ENCODE measurements around the gene PREB. TPM values are rescaled to one million over a fixed set of nuclear protein-coding genes. Genes with fewer than 3 reads are reported as not detected.

The PREB gene
- total RNA-seq, 1 experiment from 2014 or later, result 65.7 TPM

DNA sequence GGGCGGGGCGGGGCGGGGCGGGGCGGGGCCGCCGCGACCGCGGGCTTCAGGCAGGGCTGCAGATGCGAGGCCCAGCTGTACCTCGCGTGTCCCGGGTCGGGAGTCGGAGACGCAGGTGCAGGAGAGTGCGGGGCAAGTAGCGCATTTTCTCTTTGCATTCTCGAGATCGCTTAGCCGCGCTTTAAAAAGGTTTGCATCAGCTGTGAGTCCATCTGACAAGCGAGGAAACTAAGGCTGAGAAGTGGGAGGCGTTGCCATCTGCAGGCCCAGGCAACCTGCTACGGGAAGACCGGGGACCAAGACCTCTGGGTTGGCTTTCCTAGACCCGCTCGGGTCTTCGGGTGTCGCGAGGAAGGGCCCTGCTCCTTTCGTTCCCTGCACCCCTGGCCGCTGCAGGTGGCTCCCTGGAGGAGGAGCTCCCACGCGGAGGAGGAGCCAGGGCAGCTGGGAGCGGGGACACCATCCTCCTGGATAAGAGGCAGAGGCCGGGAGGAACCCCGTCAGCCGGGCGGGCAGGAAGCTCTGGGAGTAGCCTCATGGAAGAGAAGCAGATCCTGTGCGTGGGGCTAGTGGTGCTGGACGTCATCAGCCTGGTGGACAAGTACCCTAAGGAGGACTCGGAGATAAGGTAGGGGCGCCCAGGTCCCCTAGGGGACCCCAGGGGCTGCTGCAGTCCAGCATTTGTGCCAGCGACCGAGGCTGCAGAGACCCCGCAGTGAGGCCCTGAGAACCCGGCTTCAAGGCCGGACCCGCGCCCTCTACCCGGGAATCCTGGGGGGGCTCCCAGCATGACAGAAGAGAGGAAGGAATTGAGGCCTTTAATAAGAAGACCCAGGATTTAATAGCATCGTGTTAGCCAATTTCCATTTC lies 47.5 kb downstream of the PREB start, which contains the start of gene KHK:
Gene KHK, plus strand, starts transcription at position 49 of the 870 bp plus-strand sequence. Its CDS starts 488 bp downstream, at position 537.
- Histone ChIP-seq H3K36me3 (ENCODE audit: insufficient read depth, low read length) (no peaks in the 10 kb centered on the region), H3K9me2 (replicated peaks; ENCODE audit: insufficient read depth, low read length) (no peaks in the 10 kb centered on the region), H3K27ac (ENCODE audit: low read length) (no peak within 1 kb of the TSS), H2AFZ (ENCODE audit: low read length) (peak within 1 kb of the TSS; percentile 85; the same call in 1 of the 2 replicates), H3K79me2 (ENCODE audit: low read length) (no peaks in the 10 kb centered on the region), H3K4me2 (ENCODE audit: low read depth, low read length, poor library complexity, severe bottlenecking) (peak within 1 kb of the TSS; percentile 83), H3K9me3 (ENCODE audit: low read length) (no peaks in the 10 kb centered on the region), H4K20me1 (ENCODE audit: insufficient read depth, low read depth, low read length) (no peaks in the 10 kb centered on the region), H3K27me3 (ENCODE audit: low read length) (no peaks in the 10 kb centered on the region), H3K4me3 (ENCODE audit: low read length) (peak within 1 kb of the TSS; percentile 65), H3K4me1 (ENCODE audit: low read length) (peaks cover 26% of the 10 kb centered on the region), H3K9ac (ENCODE audit: low read length) (peak within 1 kb of the TSS; percentile 69)
- no peak for DNase-seq

DNA sequence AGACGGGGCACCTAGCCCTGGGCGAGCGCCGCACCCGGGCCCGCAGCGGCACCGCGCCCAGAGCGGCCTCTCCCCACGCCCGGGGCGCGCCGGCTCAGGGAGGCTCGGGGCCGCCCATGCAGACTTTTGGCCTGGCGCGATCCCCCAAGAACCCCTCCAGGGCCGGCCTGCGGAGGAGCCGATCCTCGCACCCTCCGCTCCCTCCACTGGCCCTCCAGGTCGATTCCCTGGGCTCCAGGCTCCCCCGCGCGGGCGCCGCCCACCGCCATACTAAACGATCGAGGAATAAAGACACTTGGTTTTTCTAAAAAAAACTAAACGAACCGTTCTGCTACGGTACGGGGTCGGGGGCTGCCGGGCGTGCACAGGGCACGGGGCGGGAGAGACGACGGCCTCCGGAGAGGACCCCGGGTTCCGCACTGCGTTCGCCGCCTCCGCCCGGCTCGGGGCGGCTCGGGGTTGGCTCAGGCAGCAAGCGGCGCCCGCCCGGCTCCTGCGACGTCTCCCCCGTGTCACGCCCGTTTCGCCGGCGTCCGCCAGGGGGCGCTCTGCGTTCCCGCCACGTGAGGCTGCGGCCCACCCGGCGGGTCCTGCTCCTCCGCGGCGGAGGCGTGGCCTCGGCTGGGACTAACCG lies 48.2 kb downstream of the PREB start:
- H3K9me3 ChIP-seq (ENCODE audit: low read length), result no peaks in the 10 kb centered on the region
- peak overlapping the region; percentile 85; the same call in 1 of the 2 replicates for H2AFZ ChIP-seq (ENCODE audit: low read length)
- peak overlapping the region; percentile 83 for H3K4me2 ChIP-seq (ENCODE audit: low read depth, low read length, poor library complexity, severe bottlenecking)
- H3K4me3 ChIP-seq (ENCODE audit: low read length), result peak overlapping the region; percentile 65
- H3K9ac ChIP-seq (ENCODE audit: low read length), result peak overlapping the region; percentile 69
- H3K9me2 ChIP-seq (replicated peaks; ENCODE audit: insufficient read depth, low read length), result no peaks in the 10 kb centered on the region
- H3K79me2 ChIP-seq (ENCODE audit: low read length), result no peaks in the 10 kb centered on the region
- H3K4me1 ChIP-seq (ENCODE audit: low read length), result peaks cover 33% of the 10 kb centered on the region
- peak; percentile 97 for DNase-seq
- no peaks in the 10 kb centered on the region for H4K20me1 ChIP-seq (ENCODE audit: insufficient read depth, low read depth, low read length)
- H3K27me3 ChIP-seq (ENCODE audit: low read length), result no peaks in the 10 kb centered on the region
- H3K36me3 ChIP-seq (ENCODE audit: insufficient read depth, low read length), result no peaks in the 10 kb centered on the region
- H3K27ac ChIP-seq (ENCODE audit: low read length), result no peak overlapping the region

DNA sequence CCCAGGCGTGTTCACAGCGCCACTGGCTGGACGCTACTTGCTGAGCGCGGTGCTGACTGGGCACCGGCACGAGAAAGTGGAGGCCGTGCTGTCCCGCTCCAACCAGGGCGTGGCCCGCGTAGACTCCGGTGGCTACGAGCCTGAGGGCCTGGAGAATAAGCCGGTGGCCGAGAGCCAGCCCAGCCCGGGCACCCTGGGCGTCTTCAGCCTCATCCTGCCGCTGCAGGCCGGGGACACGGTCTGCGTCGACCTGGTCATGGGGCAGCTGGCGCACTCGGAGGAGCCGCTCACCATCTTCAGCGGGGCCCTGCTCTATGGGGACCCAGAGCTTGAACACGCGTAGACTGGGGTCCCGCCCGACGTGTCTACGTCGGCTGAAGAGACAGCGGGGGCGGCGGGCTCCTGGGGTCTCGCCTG lies 48.8 kb downstream of the PREB start:
- DNase-seq, result no peak
- no peaks in the 10 kb centered on the region for H3K9me2 ChIP-seq (replicated peaks; ENCODE audit: insufficient read depth, low read length)
- H3K27me3 ChIP-seq (ENCODE audit: low read length), result no peaks in the 10 kb centered on the region
- peak overlapping the region; percentile 83 for H3K4me2 ChIP-seq (ENCODE audit: low read depth, low read length, poor library complexity, severe bottlenecking)
- peak overlapping the region; percentile 69 for H3K9ac ChIP-seq (ENCODE audit: low read length)
- peak overlapping the region; percentile 85; the same call in 1 of the 2 replicates for H2AFZ ChIP-seq (ENCODE audit: low read length)
- H3K4me3 ChIP-seq (ENCODE audit: low read length), result peak overlapping the region; percentile 65
- H3K9me3 ChIP-seq (ENCODE audit: low read length), result no peaks in the 10 kb centered on the region
- no peak overlapping the region for H3K27ac ChIP-seq (ENCODE audit: low read length)
- H3K79me2 ChIP-seq (ENCODE audit: low read length), result no peaks in the 10 kb centered on the region
- no peaks in the 10 kb centered on the region for H4K20me1 ChIP-seq (ENCODE audit: insufficient read depth, low read depth, low read length)
- no peaks in the 10 kb centered on the region for H3K36me3 ChIP-seq (ENCODE audit: insufficient read depth, low read length)
- peaks cover 37% of the 10 kb centered on the region for H3K4me1 ChIP-seq (ENCODE audit: low read length)

DNA sequence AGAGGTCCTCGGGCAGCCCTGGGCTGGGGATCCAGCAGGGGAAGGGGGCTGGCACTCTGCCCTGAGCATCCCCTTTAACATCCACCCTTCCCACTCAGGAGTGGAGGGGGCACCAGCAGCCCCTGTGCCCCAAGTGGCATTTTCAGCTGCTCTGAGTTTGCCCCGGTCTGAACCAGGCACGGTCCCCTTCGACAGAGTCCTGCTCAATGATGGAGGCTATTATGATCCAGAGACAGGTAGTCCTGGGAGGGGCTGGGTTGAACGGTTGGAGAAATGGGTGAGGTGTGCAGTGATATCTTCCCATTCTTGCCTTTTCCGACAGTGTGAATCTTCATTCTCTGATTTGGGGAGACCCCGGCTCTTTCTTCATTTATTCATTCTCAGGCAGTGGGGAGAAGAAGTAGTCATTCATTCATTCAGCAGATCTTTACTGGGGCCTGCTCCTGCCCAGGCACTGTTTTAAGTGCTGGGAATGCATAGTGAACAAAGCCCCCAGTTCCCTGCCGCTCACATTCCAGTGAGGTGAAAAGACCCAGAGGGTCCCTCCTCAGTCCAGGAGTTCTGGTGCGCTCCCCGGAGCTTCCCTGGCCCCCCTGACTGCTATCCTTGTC lies 49.3 kb downstream of the PREB start:
- Histone ChIP-seq H3K4me3 (ENCODE audit: low read length) (peak overlapping the region; percentile 65), H3K9ac (ENCODE audit: low read length) (peak overlapping the region; percentile 69; the same call in 1 of the 2 replicates), H3K9me2 (replicated peaks; ENCODE audit: insufficient read depth, low read length) (no peaks in the 10 kb centered on the region), H3K79me2 (ENCODE audit: low read length) (no peaks in the 10 kb centered on the region), H3K4me2 (ENCODE audit: low read depth, low read length, poor library complexity, severe bottlenecking) (peak overlapping the region; percentile 83), H3K27me3 (ENCODE audit: low read length) (no peaks in the 10 kb centered on the region), H4K20me1 (ENCODE audit: insufficient read depth, low read depth, low read length) (no peaks in the 10 kb centered on the region), H3K36me3 (ENCODE audit: insufficient read depth, low read length) (no peaks in the 10 kb centered on the region), H2AFZ (ENCODE audit: low read length) (no peak overlapping the region), H3K27ac (ENCODE audit: low read length) (no peak overlapping the region), H3K4me1 (ENCODE audit: low read length) (peaks cover 37% of the 10 kb centered on the region), H3K9me3 (ENCODE audit: low read length) (no peaks in the 10 kb centered on the region)
- DNase-seq, result no peak

DNA sequence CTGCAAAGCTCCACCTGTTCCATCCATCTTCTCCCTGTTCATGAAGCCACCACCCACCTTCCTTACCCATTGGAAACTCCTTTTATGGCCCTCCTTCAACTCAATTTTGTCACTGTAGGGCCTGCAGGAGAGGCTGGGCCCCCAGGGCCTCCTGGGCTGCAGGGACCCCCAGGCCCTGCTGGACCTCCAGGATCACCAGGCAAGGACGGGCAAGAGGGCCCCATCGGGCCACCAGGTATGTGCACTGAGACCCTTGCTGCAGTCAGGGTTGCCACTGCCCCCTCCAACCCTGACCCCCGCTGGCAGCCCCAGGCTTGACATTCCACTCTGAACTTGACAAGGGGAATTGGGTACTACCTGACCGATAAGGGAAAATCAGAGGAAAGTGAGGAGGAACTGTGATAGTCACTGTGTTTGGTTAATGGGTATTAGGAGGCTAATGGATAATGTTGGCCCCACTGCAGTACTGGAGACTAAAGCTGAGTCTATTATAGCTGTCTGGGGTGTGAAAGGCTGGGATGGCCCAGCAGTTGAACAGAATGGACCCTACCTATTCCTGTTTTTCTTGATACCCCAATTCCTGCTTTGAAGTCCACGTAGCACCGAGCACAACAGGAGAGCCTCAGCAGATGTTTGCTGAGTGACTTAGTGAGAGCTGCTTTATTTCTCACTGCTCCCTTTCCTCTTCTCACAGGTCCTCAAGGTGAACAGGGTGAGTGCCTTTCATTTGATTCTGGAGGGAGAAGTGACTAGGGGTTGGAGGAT lies 50.0 kb downstream of the PREB start:
- Histone ChIP-seq H3K27me3 (ENCODE audit: low read length) (no peaks in the 10 kb centered on the region), H3K9me2 (replicated peaks; ENCODE audit: insufficient read depth, low read length) (no peaks in the 10 kb centered on the region), H3K4me2 (ENCODE audit: low read depth, low read length, poor library complexity, severe bottlenecking) (no peak overlapping the region), H2AFZ (ENCODE audit: low read length) (no peak overlapping the region), H3K4me1 (ENCODE audit: low read length) (peaks cover 37% of the 10 kb centered on the region), H3K9ac (ENCODE audit: low read length) (no peak overlapping the region), H3K27ac (ENCODE audit: low read length) (no peak overlapping the region), H3K79me2 (ENCODE audit: low read length) (no peaks in the 10 kb centered on the region), H3K9me3 (ENCODE audit: low read length) (no peaks in the 10 kb centered on the region), H3K36me3 (ENCODE audit: insufficient read depth, low read length) (no peaks in the 10 kb centered on the region), H3K4me3 (ENCODE audit: low read length) (no peak overlapping the region), H4K20me1 (ENCODE audit: insufficient read depth, low read depth, low read length) (no peaks in the 10 kb centered on the region)
- no peak for DNase-seq

DNA sequence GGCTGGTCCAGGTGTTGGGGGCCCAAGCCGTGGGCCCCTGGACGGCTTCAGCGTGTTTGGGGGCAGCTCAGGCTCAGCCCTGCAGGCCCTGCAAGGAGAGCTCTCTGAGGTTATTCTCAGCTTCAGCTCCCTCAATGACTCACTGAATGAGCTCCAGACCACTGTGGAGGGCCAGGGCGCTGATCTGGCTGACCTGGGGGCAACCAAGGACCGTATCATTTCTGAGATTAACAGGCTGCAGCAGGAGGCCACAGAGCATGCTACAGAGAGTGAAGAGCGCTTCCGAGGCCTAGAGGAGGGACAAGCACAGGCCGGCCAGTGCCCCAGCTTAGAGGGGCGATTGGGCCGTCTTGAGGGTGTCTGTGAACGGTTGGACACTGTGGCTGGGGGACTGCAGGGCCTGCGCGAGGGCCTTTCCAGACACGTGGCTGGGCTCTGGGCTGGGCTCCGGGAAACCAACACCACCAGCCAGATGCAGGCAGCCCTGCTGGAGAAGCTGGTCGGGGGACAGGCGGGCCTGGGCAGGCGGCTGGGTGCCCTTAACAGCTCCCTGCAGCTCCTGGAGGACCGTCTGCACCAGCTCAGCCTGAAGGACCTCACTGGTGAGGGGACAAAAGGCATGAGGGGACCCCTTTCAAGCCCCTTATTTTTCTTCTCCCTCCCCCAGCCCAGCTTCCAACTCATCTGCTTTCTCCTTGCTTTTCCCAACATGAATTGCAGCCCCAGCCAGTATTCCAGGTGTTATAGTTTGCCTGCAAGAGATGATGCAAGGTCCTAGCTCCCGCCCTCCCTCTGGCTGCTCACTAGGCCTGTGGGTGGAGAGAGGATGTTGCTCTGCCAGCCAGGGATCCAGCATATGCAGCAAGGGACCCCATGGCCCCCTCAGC lies 50.8 kb downstream of the PREB start:
- no peak for DNase-seq
- no peak overlapping the region for H3K4me2 ChIP-seq (ENCODE audit: low read depth, low read length, poor library complexity, severe bottlenecking)
- peaks cover 37% of the 10 kb centered on the region for H3K4me1 ChIP-seq (ENCODE audit: low read length)
- no peak overlapping the region for H2AFZ ChIP-seq (ENCODE audit: low read length)
- no peaks in the 10 kb centered on the region for H3K9me3 ChIP-seq (ENCODE audit: low read length)
- no peaks in the 10 kb centered on the region for H3K79me2 ChIP-seq (ENCODE audit: low read length)
- no peak overlapping the region for H3K9ac ChIP-seq (ENCODE audit: low read length)
- no peaks in the 10 kb centered on the region for H3K36me3 ChIP-seq (ENCODE audit: insufficient read depth, low read length)
- H3K27ac ChIP-seq (ENCODE audit: low read length), result no peak overlapping the region
- no peaks in the 10 kb centered on the region for H4K20me1 ChIP-seq (ENCODE audit: insufficient read depth, low read depth, low read length)
- H3K4me3 ChIP-seq (ENCODE audit: low read length), result no peak overlapping the region
- H3K9me2 ChIP-seq (replicated peaks; ENCODE audit: insufficient read depth, low read length), result no peaks in the 10 kb centered on the region
- H3K27me3 ChIP-seq (ENCODE audit: low read length), result no peaks in the 10 kb centered on the region

DNA sequence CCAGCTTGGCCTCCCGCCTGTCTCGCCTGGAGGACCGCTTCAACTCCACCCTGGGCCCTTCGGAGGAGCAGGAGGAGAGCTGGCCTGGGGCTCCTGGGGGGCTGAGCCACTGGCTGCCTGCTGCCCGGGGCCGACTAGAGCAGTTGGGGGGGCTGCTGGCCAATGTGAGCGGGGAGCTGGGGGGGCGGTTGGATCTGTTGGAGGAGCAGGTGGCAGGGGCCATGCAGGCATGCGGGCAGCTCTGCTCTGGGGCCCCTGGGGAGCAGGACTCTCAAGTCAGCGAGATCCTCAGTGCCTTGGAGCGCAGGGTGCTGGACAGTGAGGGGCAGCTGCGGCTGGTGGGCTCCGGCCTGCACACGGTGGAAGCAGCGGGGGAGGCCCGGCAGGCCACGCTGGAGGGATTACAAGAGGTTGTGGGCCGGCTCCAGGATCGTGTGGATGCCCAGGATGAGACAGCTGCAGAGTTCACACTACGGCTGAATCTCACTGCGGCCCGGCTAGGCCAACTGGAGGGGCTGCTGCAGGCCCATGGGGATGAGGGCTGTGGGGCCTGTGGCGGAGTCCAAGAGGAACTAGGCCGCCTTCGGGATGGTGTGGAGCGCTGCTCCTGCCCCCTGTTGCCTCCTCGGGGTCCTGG lies 51.5 kb downstream of the PREB start:
- Histone ChIP-seq H3K36me3 (ENCODE audit: insufficient read depth, low read length) (no peaks in the 10 kb centered on the region), H3K4me3 (ENCODE audit: low read length) (no peak overlapping the region), H3K4me1 (ENCODE audit: low read length) (peaks cover 37% of the 10 kb centered on the region), H3K4me2 (ENCODE audit: low read depth, low read length, poor library complexity, severe bottlenecking) (no peak overlapping the region), H3K27me3 (ENCODE audit: low read length) (no peaks in the 10 kb centered on the region), H3K9me3 (ENCODE audit: low read length) (no peaks in the 10 kb centered on the region), H2AFZ (ENCODE audit: low read length) (no peak overlapping the region), H3K27ac (ENCODE audit: low read length) (no peak overlapping the region), H4K20me1 (ENCODE audit: insufficient read depth, low read depth, low read length) (no peaks in the 10 kb centered on the region), H3K9ac (ENCODE audit: low read length) (no peak overlapping the region), H3K9me2 (replicated peaks; ENCODE audit: insufficient read depth, low read length) (no peaks in the 10 kb centered on the region), H3K79me2 (ENCODE audit: low read length) (no peaks in the 10 kb centered on the region)
- no peak for DNase-seq
